Measurements from ENCODE around the gene GTPBP3. TPM values are rescaled to one million over a fixed set of nuclear protein-coding genes. Genes with fewer than 3 reads are reported as not detected.

The GTPBP3 gene
- total RNA-seq, 2 donors from 2014 or later: 48.7 to 55.7 TPM

- no peaks in the 10 kb centered on the region for H3K27me3 ChIP-seq (ENCODE audit: control insufficient read depth, insufficient read depth, low read length, poor library complexity, severe bottlenecking)
- peaks cover 8% of the 10 kb centered on the region for H3K36me3 ChIP-seq (ENCODE audit: control insufficient read depth, insufficient read depth, low read length)
- Mint-ChIP-seq H3K27ac (no peak overlapping the region), H3K9me3 (no peaks in the 10 kb centered on the region), H3K36me3 (ENCODE audit: low read depth) (peaks cover 15% of the 10 kb centered on the region), H3K4me1 (no peaks in the 10 kb centered on the region), H3K4me3 (no peak overlapping the region), H3K27me3 (ENCODE audit: insufficient read depth) (peaks cover 1% of the 10 kb centered on the region)
- TF ChIP-seq CTCF (conservative IDR thresholded peaks at IDR 0.05): no peak
- WGBS, 2 experiments (ENCODE audit: insufficient coverage in 1 of 2, insufficient read length in 1 of 2): 67 to 70% methylated on average over 10 to 21 of the region's 21 CpGs
- no peaks in the 10 kb centered on the region for H3K9me3 ChIP-seq (ENCODE audit: control insufficient read depth, low read length)
- no peak overlapping the region for H3K4me3 ChIP-seq (ENCODE audit: low read length)
- no peak overlapping the region for H3K9ac ChIP-seq (ENCODE audit: extremely low read depth, low read length, poor library complexity, severe bottlenecking)
- no peak overlapping the region for H3K27ac ChIP-seq (ENCODE audit: low read depth, low read length)
- peaks cover 7% of the 10 kb centered on the region for H3K4me1 ChIP-seq (ENCODE audit: control insufficient read depth, insufficient read depth, low read length)
- DNase-seq: peak; percentile 91
Measured at GRCh38 chr19:17340302-17340870, 3.0 kb downstream of the GTPBP3 start.

DNA sequence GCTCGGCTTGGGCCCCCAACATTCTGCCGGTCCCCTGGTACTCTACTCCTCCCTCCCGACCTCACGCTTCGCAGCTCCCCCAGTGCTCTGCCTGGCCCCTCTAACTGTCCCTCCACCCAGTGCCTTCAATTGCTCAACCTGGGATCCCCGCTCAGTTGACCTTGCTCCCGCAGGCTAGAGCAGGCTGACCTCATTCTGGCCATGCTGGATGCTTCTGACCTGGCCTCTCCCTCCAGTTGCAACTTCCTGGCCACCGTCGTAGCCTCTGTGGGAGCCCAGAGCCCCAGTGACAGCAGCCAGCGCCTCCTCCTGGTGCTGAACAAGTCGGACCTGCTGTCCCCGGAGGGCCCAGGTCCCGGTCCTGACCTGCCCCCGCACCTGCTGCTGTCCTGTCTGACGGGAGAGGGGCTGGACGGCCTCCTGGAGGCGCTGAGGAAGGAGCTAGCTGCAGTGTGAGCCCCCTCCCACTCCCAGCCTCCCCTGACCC, 3.6 kb downstream of the GTPBP3 start:
- no peaks in the 10 kb centered on the region for H3K4me1 Mint-ChIP-seq
- Histone ChIP-seq H3K36me3 (ENCODE audit: control insufficient read depth, insufficient read depth, low read length) (peaks cover 8% of the 10 kb centered on the region), H3K4me3 (ENCODE audit: low read length) (no peak overlapping the region), H3K27me3 (ENCODE audit: control insufficient read depth, insufficient read depth, low read length, poor library complexity, severe bottlenecking) (no peaks in the 10 kb centered on the region), H3K4me1 (ENCODE audit: control insufficient read depth, insufficient read depth, low read length) (peaks cover 7% of the 10 kb centered on the region), H3K27ac (ENCODE audit: low read depth, low read length) (no peak overlapping the region), H3K9ac (ENCODE audit: extremely low read depth, low read length, poor library complexity, severe bottlenecking) (no peak overlapping the region), H3K9me3 (ENCODE audit: control insufficient read depth, low read length) (no peaks in the 10 kb centered on the region)
- H3K4me3 Mint-ChIP-seq: no peak overlapping the region
- peaks cover 1% of the 10 kb centered on the region for H3K27me3 Mint-ChIP-seq (ENCODE audit: insufficient read depth)
- H3K9me3 Mint-ChIP-seq: no peaks in the 10 kb centered on the region
- DNase-seq: peak; percentile 83
- WGBS, 2 experiments (ENCODE audit: insufficient coverage in 1 of 2, insufficient read length in 1 of 2): 79 to 86% methylated on average over 10 to 17 of the region's 17 CpGs
- H3K27ac Mint-ChIP-seq: no peak overlapping the region
- H3K36me3 Mint-ChIP-seq (ENCODE audit: low read depth): peaks cover 15% of the 10 kb centered on the region
- TF ChIP-seq CTCF (conservative IDR thresholded peaks at IDR 0.05): no peak

DNA sequence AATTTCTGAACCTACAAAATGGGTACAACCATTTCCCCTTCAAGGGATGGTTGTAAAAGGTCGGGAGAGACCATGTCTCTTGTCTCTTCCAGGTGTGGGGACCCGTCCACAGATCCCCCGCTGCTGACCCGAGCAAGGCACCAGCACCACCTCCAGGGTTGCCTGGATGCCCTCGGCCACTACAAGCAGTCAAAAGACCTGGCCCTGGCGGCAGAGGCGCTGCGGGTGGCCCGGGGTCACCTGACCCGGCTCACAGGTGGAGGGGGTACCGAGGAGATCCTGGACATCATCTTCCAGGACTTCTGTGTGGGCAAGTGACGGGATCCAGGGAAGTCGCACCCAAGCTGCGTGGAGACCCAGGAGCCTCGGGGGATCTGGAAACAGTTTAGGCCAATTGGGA, 4.0 kb downstream of the GTPBP3 start:
- Mint-ChIP-seq H3K4me3 (no peak overlapping the region), H3K27me3 (ENCODE audit: insufficient read depth) (no peaks in the 10 kb centered on the region), H3K27ac (no peak overlapping the region), H3K4me1 (no peaks in the 10 kb centered on the region), H3K36me3 (ENCODE audit: low read depth) (peaks cover 15% of the 10 kb centered on the region), H3K9me3 (no peaks in the 10 kb centered on the region)
- Histone ChIP-seq H3K36me3 (ENCODE audit: control insufficient read depth, insufficient read depth, low read length) (peaks cover 8% of the 10 kb centered on the region), H3K4me1 (ENCODE audit: control insufficient read depth, insufficient read depth, low read length) (peaks cover 7% of the 10 kb centered on the region), H3K27me3 (ENCODE audit: control insufficient read depth, insufficient read depth, low read length, poor library complexity, severe bottlenecking) (no peaks in the 10 kb centered on the region), H3K9me3 (ENCODE audit: control insufficient read depth, low read length) (no peaks in the 10 kb centered on the region), H3K9ac (ENCODE audit: extremely low read depth, low read length, poor library complexity, severe bottlenecking) (no peak overlapping the region), H3K27ac (ENCODE audit: low read depth, low read length) (no peak overlapping the region), H3K4me3 (ENCODE audit: low read length) (no peak overlapping the region)
- WGBS, 2 experiments (ENCODE audit: insufficient coverage in 1 of 2, insufficient read length in 1 of 2): 91 to 97% methylated on average over 9 to 15 of the region's 15 CpGs
- peak; percentile 40 for DNase-seq
- no peak for TF ChIP-seq CTCF (conservative IDR thresholded peaks at IDR 0.05)

All from endodermal cell (in vitro differentiated cells).